Loucy (cell line): ENCODE data around the gene SRRM3.
"Not testable (repeated sequence)": the region's sequence is repeated elsewhere in the genome, so short reads cannot be mapped to it uniquely, and the experiment has no call there.

Experiments used
- EZH2phosphoT487 ChIP-seq: fragments of 200-600 bp; IDR thresholded peaks from 2 replicates; pipeline ENCODE4 v1.6.1; 2018; ENCODE audit warnings: antibody characterized with exemption, mild to moderate bottlenecking, moderate library complexity, borderline replicate concordance
- TF ChIP-seq, protein P1 (sequence below): fragments of 200-600 bp; sonication (generic); conservative IDR thresholded peaks from 2 replicates; pipeline ENCODE4 v1.5.1; 2014; ENCODE audit warnings: mild to moderate bottlenecking, antibody characterized with exemption, low read length

DNA sequence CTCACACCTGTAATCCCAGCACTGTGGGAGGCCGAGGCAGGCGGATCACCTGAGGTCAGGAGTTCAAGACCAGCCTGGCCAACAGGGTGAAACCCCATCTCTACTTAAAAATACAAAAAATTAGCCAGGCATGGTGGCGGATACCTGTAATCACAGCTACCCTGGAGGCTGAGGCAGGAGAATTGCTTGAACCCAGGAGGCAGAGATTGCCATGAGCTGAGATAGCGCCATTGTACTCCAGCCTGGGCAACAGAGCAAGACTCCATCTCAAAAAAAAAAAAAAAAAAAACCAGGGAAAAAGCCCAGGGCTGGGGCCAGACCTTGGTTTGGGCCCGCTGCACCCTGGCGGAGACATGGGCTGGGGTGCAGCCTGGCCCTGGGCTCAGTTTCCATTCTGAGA, 110.1 kb downstream of the SRRM3 start:
- TF ChIP-seq, protein P1, sequence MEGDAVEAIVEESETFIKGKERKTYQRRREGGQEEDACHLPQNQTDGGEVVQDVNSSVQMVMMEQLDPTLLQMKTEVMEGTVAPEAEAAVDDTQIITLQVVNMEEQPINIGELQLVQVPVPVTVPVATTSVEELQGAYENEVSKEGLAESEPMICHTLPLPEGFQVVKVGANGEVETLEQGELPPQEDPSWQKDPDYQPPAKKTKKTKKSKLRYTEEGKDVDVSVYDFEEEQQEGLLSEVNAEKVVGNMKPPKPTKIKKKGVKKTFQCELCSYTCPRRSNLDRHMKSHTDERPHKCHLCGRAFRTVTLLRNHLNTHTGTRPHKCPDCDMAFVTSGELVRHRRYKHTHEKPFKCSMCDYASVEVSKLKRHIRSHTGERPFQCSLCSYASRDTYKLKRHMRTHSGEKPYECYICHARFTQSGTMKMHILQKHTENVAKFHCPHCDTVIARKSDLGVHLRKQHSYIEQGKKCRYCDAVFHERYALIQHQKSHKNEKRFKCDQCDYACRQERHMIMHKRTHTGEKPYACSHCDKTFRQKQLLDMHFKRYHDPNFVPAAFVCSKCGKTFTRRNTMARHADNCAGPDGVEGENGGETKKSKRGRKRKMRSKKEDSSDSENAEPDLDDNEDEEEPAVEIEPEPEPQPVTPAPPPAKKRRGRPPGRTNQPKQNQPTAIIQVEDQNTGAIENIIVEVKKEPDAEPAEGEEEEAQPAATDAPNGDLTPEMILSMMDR, result not testable (repeated sequence)
- not testable (repeated sequence) for TF ChIP-seq EZH2phosphoT487
